Activated CD4-positive, alpha-beta T cell treated with anti-CD3 and anti-CD28 coated beads, Interleukin-10, Interleukin-2, amounts not matched to agents 100 ng/mL and 50 ng/mL, durations not matched to agents 16 hours and 8 hours (primary cell): ENCODE results near the gene CEP57L1.
"Not testable (repeated sequence)": the region's sequence is repeated elsewhere in the genome, so short reads cannot be mapped to it uniquely, and the experiment has no call there.

Source experiments
- DNase-seq: peaks from one replicate; pipeline ENCODE4 v3.0.0-alpha.2; 2020

Gene CEP57L1

GRCh38 chr6:109179507-109179906, 84.2 kb downstream of the CEP57L1 start:
- no peak for DNase-seq

DNA sequence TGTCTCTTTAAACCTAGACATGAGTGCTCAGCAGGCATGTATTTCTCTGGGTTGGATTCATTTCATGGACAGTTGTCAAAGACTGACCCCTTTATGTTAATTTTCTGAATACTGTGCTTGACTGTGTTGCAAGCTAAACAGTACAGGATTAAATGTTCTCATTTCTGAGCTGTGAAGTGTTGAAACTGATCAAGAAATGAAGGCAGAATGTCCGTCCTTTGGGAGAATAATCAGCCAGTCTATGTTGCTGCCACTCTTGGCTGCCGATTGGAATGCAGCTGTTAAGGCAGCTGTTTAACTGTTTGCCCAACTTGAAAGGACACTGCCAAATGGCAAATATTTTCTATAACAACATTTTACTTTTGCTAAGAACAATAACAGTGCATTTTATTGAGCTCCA, 87.3 kb downstream of the CEP57L1 start:
- no peak for DNase-seq

- DNase-seq = no peak
Measured at GRCh38 chr6:109183109-109183650, 87.9 kb downstream of the CEP57L1 start.

DNA sequence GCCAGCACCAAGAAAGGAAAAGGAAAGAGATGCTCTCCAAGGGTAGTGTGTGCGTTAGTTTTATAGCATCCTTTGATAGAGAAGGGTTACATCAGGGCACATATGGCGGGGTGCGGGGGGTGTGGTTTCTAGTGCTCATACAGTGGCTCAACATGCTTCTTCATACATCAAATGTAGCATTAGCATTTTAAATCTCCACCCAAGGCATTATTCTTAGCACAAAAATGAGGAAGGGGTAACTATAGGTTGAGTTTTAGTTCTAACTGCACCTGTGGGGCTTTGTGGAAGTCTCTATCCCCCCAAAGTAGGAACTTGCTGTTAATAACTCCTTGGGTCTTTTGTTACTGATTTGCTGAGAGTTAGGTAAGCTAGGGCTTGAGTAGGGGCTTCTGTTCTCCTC, 89.3 kb downstream of the CEP57L1 start:
- no peak for DNase-seq

GRCh38 chr6:109186012-109186411, 90.7 kb downstream of the CEP57L1 start:
- peak; percentile 19 for DNase-seq

DNA sequence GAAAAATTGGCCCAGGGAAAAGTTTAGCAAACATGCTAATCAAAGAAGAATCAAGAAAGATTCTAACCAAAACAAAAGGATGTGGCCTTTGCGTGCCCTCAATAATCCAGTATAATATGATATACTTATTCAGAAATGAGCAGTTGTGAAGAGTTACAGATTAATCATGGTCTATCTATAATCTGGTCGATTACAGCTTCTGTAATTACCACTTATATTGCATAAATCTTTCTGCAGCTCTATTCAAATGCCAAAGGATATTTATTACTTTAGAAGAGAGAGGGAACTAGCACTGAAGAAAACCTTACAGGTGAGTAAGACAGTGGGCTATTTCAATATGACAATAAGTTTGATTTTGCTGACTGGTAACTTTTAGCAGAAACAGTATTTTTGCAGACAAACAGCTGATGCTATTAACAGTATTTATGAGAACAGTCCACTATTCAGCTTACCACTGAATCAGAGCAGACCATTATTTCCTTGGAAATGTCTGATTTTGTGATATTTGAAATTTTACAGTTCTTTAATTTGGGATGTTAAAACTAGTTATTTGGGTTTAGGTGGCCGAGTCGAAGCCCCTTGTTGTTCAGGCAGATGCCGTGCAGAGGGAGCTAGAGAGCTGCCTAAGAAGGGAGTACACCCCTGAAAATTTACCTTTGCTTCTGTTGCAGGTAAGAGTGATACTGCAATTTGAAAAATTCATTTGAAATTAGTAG, 92.2 kb downstream of the CEP57L1 start:
- peak; percentile 57 for DNase-seq

DNA sequence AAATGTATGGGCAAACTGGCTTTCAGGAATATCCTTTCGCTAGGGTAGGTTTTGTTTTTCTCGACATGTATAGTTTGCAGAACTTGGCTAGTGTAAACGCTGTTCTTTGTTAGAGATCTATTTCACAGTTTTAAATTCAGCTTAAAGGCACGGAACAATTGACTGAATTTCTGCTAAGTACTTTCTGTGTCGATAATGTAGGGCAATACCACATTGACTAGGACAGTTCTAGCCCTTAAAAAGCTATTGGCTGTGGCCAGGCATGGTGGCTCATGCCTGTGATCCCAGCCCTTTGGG, 92.8 kb downstream of the CEP57L1 start:
- DNase-seq = no peak

- not testable (repeated sequence) for DNase-seq
Measured at GRCh38 chr6:109191368-109191767, 96.1 kb downstream of the CEP57L1 start.

DNA sequence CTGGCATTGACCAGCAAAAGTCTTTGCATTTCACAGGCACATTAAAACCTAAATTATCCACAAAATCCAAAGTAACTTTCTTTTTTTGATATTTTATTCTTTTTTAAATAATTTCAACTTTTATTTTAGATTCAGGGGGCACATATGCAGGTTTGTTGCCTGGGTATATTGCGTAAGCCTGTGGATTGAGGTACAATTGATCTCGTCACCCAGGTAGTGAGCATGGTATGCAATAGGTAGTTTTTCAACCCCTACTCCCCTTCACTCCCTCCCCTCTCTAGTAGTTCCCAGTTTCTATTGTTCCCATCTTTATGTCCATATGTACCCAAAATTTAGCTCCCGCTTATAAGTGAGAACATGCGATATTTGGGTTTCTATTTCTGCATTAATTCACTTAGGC, 97.6 kb downstream of the CEP57L1 start:
- no peak for DNase-seq

DNA sequence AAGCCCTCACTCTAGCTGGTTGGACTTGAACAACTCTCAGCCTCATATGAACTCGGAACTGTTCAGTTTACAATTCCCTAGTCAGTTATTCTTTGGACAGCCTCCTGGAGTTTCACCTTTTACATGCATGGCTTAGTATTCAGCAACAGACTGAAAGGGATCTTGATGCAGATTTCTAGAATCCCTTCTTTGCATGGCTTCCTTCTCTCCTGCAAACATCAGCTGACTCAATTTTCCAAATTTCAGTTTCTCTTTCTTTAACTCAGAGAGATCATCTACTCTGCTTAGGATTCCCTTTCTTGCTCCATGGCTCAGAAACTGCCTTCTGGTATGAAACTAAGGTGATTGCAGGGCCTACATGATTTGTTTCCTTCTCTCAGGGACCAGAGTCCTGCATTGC, 99.6 kb downstream of the CEP57L1 start:
- no peak for DNase-seq

GRCh38 chr6:109197061-109197460, 101.8 kb downstream of the CEP57L1 start:
- no peak for DNase-seq

DNA sequence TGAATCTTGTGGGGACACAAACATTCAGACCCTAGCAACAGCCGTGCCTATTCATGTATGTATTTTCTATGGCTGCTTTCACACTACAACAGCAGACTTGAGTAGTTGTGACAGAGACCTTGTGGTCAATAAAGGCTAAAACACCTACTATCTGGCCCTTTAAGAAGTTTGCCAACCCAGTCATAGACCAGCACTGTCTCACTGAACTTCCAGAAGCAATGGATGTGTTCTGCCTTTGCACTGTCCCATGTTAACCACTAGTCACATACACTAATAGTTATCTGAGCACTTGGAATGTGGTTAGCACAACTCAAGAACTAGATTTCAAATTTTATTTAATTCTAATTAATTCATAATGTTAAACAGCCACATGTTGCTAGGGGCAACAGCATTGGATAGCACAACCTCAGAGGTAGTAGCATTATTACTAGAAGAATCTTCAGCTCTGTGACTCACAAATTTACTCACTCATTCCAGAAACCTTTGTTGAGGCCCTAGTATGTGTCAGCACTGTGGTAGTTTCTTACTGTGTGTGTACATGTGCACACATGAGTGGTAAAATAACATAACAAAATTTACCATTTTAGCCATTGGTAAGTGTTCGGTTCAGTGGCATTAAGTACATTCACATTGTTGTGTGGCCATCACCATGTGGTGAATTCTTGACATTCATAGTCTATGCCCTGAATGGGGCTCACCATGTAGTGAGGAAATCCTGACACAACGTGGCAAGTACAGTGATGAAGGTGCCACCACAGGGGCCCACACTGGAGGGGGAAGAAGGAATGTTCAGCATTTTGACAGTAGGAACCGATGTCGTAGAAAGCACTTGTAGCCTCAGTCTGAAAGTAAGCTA, 107.3 kb downstream of the CEP57L1 start:
- peak; percentile 77 for DNase-seq

GRCh38 chr6:109204511-109204910, 109.2 kb downstream of the CEP57L1 start:
- no peak for DNase-seq

GRCh38 chr6:109212683-109213082, 117.4 kb downstream of the CEP57L1 start:
- no peak for DNase-seq
